GM18498 (cell line): ENCODE measurements around the gene IFT81.
"Not testable (repeated sequence)": the region's sequence is repeated elsewhere in the genome, so short reads cannot be mapped to it uniquely, and the experiment has no call there.

Experiments used
- ATAC-seq: cut with Tn5 transposase; IDR thresholded peaks from one replicate; pipeline ENCODE4 v1.9.1; 2021; ENCODE audit warnings: mild to moderate bottlenecking, moderate library complexity; ENCODE audit not compliant: unreplicated experiment

Gene IFT81

GRCh38 chr12:110199339-110200123 lies 75.4 kb downstream of the IFT81 start:
- no peak for ATAC-seq

- no peak for ATAC-seq
Measured at GRCh38 chr12:110200124-110200417, 75.9 kb downstream of the IFT81 start.

GRCh38 chr12:110201995-110202394 lies 77.8 kb downstream of the IFT81 start:
- no peak for ATAC-seq

- ATAC-seq, result no peak
Measured at GRCh38 chr12:110203546-110203945, 79.4 kb downstream of the IFT81 start.

- ATAC-seq, result no peak
Measured at GRCh38 chr12:110205931-110206330, 81.8 kb downstream of the IFT81 start.

GRCh38 chr12:110211639-110212536 lies 87.7 kb downstream of the IFT81 start:
- ATAC-seq, result not testable (repeated sequence)

- no peak for ATAC-seq
Measured at GRCh38 chr12:110217996-110218674, 94.0 kb downstream of the IFT81 start.

GRCh38 chr12:110222027-110222426 lies 97.9 kb downstream of the IFT81 start:
- ATAC-seq, result no peak

GRCh38 chr12:110222433-110222832 lies 98.3 kb downstream of the IFT81 start:
- no peak for ATAC-seq

GRCh38 chr12:110223777-110224378 lies 99.7 kb downstream of the IFT81 start:
- ATAC-seq, result no peak

- ATAC-seq, result no peak
Measured at GRCh38 chr12:110224379-110225304, 100.5 kb downstream of the IFT81 start.

- no peak for ATAC-seq
Measured at GRCh38 chr12:110227138-110227537, 103.0 kb downstream of the IFT81 start.

GRCh38 chr12:110228348-110228747 lies 104.2 kb downstream of the IFT81 start:
- ATAC-seq, result not testable (repeated sequence)

- no peak for ATAC-seq
Measured at GRCh38 chr12:110228756-110229155, 104.6 kb downstream of the IFT81 start.

- no peak for ATAC-seq
Measured at GRCh38 chr12:110229409-110229808, 105.3 kb downstream of the IFT81 start.

- ATAC-seq, result no peak
Measured at GRCh38 chr12:110230655-110231054, 106.5 kb downstream of the IFT81 start.

GRCh38 chr12:110233212-110233903 lies 109.2 kb downstream of the IFT81 start:
- no peak for ATAC-seq

- ATAC-seq, result no peak
Measured at GRCh38 chr12:110234331-110234751, 110.2 kb downstream of the IFT81 start.

- ATAC-seq, result no peak
Measured at GRCh38 chr12:110234755-110235154, 110.6 kb downstream of the IFT81 start.
